HG03066 (cell line): ENCODE data around the gene ARHGAP21.
"Not testable (repeated sequence)": the region's sequence is repeated elsewhere in the genome, so short reads cannot be mapped to it uniquely, and the experiment has no call there.

Experiments used
- ATAC-seq: cut with Tn5 transposase; IDR thresholded peaks from one replicate; pipeline ENCODE4 v1.9.1; 2021; ENCODE audit warnings: low read depth; ENCODE audit not compliant: unreplicated experiment

Gene ARHGAP21

DNA sequence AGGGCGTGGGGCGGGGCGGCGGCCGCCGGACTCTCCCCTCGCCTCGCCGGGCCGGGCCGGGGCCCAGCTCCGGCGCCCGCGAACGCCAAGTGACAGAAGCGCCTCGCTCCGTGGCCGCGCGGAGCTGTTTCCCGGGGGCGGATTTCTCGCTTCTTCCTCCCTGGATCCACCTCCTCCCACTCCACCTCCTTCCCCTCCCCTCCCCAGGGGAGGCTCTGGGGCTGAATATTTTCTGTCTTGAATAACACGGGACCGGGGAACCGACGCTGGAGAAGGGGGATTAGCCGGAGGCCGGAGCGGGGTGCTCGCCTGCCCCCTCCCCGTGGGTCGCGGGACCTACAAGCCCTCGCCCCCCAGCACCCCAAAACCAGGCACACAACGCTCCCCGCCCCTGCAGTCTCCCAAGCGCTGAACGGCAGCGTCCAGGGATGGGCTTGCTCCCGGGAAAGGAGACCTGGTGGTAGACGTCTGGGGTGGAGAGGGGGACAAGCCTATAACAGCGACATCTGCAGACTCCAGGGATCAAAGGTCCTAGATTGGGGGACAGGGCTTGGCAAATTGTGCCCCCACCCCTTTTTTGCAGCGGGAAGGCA lies at the start of gene ARHGAP21:
Gene ARHGAP21, minus strand, starts transcription at position 100 of the 593 bp plus-strand sequence. CDS start 1,988 bp downstream, outside the sequence.
- peak; percentile 5 for ATAC-seq

DNA sequence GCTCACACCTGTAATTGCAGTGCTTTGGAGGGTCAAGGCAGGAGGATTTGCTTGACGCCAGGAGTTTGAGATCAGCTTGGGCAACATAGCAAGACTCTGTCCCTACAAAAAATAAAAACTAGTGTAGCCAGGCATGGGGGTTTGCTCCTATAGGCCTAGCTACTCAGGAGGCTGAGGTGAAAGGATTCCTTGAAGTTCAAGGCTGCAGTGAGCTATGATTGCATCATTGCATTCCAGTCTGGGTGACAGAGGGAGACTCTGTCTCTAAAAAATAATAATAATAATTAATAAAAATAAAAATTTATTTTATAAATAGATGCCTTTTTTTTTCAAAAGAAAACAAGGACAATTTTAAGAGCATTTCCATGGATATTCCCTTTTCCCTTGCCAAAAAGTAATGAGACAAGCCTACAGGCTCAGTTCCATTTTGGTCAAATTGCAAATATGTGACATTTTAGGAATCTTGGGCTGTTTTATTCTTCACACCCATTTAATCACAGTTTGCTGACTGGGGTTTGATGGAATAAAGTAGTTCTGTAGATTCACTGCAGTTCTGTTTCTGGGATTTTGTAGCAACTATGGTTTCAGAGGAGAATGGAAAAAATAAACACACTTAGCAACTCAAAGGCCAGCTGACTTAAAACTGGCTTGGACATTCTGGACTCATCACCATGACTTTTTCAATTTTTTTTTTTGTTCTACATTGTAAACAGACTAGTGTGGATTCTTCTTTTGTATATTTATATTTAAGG lies 48.4 kb upstream of the ARHGAP21 start:
- no peak for ATAC-seq

DNA sequence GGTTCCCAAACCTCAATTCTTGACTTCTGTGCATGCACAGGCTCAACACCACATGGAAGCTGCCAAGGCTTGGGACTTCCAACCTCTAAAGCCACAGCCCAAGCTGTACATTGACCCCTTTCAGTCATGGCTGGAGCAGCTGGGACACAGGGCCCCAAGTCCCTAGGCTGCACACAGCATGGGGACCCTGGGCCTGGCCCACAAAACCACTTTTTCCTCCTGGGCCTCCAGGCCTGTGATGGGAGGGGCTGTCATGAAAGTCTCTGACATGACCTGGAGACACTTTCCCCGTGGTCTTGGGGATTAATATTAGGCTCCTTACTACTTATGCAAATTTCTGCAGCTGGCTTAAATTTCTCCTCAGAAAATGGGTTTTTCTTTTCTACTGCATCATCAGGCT lies 41.3 kb upstream of the ARHGAP21 start:
- ATAC-seq = not testable (repeated sequence)

DNA sequence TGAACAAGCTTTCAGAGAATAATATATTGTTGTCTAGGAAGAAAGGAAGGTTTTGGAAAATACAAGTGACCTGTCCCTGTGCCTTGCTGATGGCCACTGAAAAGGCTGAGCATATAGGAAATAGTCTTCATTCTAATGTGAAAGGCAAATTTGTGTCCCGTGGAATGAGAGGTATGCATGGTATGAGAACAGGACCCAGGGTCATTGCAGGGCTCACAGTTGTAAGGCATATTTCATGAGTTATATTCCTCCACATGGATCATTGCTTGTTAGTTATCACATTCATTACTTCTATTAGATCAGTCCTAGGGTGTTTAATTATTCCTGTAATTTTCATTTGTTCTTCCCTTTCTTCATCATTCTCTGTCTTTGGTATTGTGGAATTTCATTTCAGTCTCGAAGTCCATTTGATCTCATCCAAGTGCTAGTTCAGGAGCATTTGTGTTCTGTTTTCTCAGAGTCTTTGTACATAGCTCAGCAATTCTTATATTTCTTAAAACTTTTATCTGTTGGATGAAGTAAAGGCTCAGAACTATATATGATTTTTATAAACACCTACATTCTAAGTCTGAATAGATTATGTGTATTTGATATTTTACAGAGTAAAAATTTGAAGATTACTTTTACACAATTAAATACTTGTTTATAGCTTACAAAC lies 39.4 kb upstream of the ARHGAP21 start:
- ATAC-seq = no peak

DNA sequence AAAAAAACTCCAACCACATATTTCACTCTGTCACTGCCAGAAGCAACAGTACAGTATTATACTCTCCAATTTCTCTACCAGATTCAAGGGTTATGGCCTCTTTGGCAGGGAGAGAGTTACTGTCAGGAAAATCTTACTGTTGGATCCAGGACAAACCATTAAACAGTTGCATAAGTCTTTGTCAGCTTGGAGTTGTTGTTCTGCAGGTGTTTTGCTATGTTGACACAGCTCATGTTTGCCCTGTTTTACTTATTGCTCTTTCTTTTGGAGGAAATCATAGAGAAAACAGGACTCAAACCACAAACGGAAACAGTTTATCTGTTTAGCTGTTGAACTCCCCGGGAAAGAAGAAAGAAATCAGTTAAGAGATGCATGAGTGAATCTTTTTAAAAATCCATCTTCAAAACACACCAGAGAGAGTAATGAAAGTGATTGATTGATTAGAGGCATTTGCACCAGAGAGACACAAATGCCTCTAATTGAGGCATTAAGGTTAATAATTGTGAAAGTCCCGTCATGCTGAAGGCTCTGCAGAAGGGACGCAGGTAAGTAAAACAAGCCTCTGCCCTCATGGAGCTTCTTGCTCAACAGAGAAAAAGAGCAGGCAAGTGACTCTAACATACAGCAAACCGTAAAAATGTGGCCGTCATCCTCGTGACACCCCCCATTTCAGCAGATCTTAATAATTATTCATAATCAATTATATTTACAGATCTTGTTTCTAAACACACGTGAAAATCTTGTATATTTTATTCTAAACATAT lies 38.7 kb upstream of the ARHGAP21 start:
- no peak for ATAC-seq

DNA sequence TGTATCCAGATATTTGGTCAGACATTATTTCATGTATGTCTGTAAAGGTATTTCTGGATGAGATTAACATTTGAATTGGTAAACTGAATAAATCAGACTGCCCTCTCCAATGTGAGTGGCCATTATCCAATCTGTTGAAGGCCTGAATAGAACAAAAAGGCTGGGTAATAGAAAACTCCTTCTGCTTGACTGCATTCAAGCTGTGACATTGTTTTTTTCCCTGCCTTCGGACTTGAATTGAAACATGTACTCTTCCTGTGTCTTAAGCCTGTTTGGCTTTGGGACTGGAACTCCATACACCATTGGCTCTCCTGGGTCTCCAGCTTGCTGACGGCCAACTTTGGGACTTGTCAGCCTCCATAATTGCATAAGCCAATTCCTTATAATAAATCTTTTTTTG lies 36.0 kb upstream of the ARHGAP21 start:
- ATAC-seq = no peak

DNA sequence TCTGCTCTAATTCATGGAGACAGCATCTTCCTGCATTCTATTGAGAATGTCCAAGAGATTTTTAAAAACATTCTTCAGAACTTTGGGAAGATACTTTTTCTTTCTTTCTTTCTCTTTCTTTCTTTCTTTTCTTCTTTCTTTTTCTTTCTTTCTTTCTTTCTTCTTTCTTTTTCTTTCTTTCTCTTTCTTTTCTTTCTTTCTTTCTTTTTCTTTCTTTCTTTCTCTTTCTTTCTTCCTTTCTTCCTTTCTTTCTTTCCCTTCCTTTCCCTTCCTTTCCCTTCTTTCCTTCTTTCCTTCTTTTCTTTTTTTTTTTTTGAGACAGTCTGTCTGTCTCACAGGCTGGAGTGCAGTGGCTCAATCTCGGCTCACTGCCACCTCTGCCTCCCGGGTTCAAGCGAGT lies 34.6 kb upstream of the ARHGAP21 start:
- ATAC-seq = not testable (repeated sequence)

DNA sequence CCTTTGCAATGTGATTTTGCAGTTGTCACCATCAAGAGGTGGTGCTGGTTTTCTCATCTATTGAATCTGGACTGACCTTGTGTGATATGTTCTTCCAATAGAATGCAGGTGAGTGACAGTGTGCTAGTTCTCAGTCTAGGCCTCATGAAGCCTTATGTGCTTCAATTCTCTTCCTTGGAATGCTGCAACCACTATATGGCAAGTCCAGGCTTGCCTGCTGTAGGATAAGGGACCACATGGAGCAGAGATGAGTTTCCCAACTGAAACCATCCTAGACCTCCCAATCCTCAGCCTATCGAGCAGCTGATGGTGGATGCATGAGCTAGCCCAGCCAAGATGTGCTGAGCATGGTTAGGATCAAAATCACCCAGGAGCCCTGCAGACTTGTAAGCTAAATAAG lies 32.6 kb upstream of the ARHGAP21 start:
- ATAC-seq = no peak

DNA sequence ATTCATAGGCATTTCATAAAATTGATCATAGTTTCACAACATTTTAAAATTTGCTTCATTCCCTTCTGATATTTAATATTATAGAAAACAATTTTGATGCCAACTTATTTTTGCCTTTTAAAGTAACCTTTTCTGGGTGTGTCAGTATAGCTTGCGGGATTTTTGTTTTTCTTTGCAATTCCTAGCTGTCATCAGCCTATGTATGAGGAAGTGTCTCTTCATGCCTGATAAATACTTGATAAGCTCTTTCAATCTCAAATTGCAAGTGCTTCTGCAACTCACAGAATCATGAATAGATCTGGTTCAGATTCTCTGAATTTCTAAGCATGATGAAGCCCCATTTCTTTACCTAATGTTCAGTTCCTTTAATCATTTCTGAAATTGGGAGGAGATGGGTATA lies 28.0 kb upstream of the ARHGAP21 start:
- no peak for ATAC-seq

DNA sequence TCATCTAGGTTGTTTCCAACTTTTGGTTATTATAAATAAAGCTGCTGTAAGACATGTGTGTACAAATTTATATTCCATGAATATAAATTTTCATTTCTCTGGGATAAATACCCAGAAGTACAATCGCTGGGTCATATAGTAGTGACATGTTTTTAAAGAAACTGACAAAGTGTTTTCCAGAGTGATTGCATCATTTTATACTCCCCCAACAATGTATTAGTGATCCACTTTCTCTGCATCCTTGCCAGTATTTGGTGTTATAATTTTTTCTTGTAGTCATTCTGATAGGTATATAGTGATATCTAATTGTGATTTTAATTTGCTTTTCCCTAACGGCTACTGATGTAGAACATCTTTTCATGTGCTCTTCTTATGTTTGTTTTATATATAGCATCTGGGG lies 27.0 kb upstream of the ARHGAP21 start:
- no peak for ATAC-seq

DNA sequence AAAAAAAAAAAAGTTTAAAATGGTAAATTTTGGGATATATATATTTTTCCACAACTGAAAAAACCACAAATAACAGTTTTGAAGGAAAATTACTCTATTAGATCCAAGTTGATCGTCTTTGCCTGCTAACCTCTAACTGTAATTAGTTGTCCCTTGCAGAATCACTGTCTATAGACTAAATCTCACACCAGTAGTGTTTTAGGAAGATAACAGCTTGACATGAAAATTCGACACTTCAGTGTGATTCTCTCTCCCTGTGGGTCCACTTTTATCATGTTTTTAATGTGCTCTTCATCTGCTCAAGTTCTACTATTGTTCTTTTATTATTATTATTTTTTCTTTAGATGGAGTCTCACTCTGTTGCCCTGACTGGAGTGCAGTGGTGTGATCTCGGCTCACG lies 24.5 kb upstream of the ARHGAP21 start:
- no peak for ATAC-seq

DNA sequence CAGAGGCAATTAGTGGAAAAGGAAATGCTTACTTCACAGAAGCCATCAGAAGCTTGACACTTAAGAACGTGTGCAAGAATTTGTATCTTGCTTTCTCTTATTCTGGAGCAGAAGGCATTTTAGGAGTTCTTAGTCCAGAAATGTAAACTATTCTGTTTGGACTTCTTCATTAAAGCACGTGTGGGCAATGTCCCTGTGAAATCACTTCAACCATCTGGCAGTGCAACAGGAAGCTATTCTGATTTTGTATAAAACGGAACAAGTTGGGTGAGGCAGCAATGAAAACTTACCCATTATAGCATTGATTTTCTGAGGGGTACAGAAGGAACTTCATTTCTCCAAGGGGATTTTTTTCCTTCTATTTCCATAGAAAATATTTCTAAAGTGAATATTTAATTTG lies 21.3 kb upstream of the ARHGAP21 start:
- no peak for ATAC-seq

DNA sequence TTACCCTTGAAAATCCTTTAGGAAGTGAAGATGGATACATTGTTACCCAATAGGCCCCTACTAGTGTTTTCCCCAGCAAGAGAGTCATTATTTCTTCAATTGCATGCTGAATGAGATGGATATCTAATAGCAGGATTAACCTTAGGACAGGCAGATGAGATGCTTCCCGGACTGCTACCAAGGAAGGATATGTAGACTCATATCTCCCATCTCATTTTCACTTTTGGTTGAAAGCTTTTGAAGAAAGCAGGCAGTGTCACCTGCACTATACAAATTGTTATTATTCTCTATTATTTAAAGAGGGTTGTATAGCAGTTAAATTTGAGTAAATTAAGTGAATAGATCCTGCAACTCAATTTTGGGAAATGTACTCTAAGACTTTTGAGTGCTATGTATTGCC lies 17.0 kb upstream of the ARHGAP21 start:
- ATAC-seq = no peak

DNA sequence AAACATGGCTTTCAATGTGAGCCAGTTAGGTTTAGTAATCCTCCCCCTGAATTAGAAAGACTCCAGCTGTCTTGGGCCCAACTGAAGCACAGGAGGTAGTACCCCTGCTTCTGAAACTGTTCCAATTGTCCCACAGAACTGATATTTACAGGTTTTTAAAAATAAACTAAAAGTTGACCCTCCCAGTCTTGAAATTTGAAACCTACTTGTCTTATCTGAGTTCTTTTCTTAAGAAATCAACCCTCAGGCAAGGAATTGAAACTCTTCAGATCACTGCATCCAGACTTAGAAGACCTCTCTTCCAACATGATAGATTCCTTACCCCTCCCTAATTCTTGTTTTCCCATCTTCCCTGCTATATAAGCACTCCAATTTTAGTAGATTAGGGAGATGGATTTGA lies 13.3 kb upstream of the ARHGAP21 start:
- no peak for ATAC-seq

DNA sequence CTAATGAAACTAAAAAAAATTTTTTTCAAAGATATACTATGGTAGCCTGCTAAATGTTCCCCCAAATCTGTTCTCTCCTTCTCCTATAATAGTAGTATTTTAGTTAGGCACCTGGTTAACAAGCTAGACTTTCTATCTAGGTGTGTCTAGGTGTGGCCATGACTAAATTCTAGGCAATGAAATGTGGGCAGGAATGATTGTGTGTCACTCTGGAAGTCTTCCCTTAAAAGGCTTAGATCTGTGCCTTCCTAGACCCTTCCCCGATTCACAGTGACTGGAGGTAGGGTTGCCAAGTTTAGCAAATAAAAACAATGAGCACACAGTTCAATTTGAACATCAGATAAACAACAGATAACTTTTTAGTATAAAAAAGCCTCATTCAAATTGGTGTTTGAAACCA lies 8.3 kb upstream of the ARHGAP21 start:
- ATAC-seq = no peak

DNA sequence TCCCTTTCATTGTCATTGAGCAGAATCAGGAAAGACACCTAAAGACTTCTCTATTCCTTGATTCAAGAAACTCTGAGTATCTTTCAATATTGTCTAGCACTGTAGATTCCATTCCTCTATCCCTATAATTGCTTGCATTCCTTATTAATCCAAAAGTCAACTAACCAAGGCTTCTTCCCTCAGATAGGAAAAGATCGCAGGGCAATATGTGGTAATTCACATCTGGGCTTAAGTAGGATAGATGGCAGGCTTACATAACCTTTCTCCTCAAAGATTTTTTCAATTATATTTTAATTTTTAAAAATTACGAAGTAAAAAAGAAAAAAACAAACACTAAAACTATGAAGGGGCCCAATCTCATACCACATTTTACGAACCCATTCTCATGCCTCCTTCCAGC lies 7.1 kb upstream of the ARHGAP21 start:
- no peak for ATAC-seq

DNA sequence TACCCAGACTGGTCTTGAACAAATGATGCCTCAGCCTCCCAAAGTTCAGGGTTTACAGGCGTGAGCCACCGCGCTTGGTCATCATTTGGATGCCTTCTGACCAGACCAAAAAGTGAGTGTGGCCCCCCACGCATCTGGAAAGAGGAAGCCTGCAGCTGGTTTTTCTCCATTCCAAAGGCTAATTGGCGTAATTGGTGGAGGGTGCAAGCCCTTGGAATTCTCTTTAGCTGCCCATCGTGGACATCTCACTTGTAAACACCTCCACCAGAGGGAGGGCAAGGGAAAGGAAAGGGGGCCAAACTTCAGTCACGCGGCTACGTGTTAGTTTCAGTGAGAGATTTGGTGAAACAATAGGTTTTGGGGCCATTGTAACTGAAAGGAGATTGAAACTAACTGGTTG lies 4.1 kb upstream of the ARHGAP21 start:
- ATAC-seq = no peak

DNA sequence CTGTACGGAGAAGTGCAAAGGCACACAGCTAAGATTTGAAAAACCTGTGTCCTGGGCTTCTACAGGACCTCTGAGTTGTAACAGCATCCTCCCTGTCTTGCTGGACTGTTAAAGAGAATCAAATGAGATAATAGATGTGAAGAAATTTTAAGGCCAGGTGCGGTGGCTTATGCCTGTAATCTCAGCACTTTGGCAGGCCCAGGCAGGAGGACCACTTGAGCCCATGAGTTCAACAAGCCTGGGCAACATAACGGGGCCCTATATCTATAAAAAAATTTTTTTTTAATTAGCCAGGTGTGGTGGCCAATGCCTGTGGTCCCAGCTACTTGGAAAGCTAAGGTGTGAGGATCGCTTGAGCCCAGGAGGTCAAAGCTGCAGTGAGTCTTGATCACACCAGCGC lies 2.9 kb upstream of the ARHGAP21 start:
- ATAC-seq = no peak

DNA sequence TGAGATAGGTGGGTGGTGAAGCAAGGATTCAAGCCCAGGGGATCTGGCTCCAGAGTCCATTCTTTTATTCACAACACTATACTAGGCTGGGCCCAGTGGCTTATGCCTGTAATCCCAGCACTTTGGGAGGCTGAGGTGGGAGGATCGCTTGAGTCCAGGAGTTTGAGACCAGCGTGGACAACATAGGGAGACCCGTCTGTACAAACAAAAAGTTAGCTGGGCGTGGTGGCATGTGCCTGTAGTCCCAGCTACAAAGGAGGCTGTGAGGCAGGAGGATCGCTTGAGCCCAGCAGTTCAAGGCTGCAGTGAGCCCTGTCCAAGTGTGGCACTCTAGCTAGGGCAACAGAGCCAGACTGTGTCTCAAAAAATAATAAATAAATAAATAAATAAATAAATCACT lies 2.3 kb upstream of the ARHGAP21 start:
- not testable (repeated sequence) for ATAC-seq

DNA sequence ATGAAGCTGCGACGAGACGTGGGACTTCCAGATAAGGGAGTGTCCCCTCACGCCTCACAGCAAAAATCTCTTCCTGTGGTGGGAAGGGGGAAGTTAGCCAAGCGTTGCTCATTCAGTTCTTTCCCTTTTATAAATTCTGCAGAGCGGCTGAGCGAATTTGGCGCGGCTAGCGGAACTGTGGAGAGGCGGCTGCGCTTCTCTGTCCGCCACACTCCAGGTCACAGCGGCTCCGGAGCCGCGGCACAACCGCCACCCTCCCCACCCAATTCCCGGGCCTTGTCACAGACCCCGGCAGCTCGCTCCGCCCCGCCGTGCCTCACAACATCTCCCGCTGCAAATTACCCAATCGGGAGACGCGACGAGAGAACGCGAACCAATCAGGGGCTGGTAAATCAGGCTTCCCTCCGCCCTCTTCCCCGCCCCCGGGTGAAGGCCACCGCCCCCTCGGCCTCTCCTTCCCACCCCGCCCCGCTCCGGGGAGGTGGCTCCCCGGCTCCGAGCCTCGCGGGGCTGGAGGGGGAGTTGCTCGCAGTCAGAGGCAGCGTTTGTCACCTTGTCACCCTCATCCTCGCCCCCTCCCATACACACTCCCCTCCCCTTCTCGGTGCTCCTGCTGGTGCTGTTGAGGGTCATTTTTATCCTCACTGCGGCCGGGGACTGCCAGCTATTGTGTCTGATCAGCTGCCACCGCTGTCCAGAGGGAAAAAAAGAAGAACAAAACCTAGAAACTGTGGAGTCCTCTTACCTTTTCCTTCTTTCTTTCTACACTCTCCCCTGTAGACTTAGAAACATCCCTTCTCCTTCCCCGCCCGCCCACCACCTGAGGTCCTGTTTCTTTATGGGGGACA lies 918 bp upstream of the ARHGAP21 start:
- ATAC-seq = peak; percentile 81
